Activated naive CD8-positive, alpha-beta T cell (primary cell): Measurements from ENCODE around the gene SH3BP1.

Source experiments
- H3K27ac Mint-ChIP-seq: one replicate; pipeline ENCODE4 v1.8.0; 2021; ENCODE audit warnings: mixed read lengths
- H3K27me3 Mint-ChIP-seq: one replicate; pipeline ENCODE4 v1.8.0; 2021; ENCODE audit warnings: mixed read lengths
- H3K36me3 Mint-ChIP-seq: one replicate; pipeline ENCODE4 v1.8.0; 2021; ENCODE audit warnings: mixed read lengths
- H3K4me1 Mint-ChIP-seq: one replicate; pipeline ENCODE4 v1.8.0; 2021; ENCODE audit warnings: low read depth, mixed read lengths
- H3K4me3 Mint-ChIP-seq: one replicate; pipeline ENCODE4 v1.8.0; 2021; ENCODE audit warnings: mild to moderate bottlenecking, mixed read lengths
- H3K9me3 Mint-ChIP-seq: one replicate; pipeline ENCODE4 v1.8.0; 2021; ENCODE audit warnings: low read depth, mixed read lengths

SH3BP1 gene

GRCh38 chr22:37672206-37672919, 32.9 kb downstream of the SH3BP1 start:
- no peaks in the 10 kb centered on the region for H3K9me3 Mint-ChIP-seq
- peaks cover 54% of the 10 kb centered on the region for H3K4me1 Mint-ChIP-seq
- peak overlapping the region; percentile 72 for H3K27ac Mint-ChIP-seq
- H3K27me3 Mint-ChIP-seq, result no peaks in the 10 kb centered on the region
- H3K36me3 Mint-ChIP-seq, result no peaks in the 10 kb centered on the region
- H3K4me3 Mint-ChIP-seq, result peak overlapping the region; percentile 3

DNA sequence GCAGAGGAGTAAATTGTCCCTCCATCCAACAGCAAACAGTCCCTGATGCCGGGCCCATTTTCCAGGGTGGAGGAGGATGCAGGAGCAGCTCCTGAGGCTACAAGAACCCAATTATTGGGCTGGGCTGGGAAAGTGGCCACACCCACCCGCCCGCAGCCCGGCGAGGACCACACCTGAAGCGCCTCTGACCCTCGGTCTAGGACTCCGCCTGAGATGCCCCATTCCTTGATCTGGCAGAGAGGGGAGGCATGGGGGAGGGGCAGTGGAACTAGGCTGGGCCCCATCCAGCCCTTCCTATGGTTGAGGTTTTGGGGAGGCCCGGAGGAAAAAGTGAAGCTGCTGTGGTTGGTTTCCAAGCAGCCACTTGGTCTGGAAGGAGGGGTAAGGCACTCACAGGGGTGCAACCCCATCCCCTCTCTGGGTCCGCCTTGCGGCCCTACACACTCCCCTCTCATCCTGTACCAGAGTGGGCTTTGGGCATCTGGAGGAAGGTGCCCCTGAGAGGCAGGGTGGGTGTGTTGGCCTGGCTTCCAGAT, 33.5 kb downstream of the SH3BP1 start:
- Mint-ChIP-seq H3K27ac (no peak overlapping the region), H3K27me3 (no peaks in the 10 kb centered on the region), H3K36me3 (no peaks in the 10 kb centered on the region), H3K9me3 (no peaks in the 10 kb centered on the region), H3K4me3 (no peak overlapping the region), H3K4me1 (peaks cover 58% of the 10 kb centered on the region)

DNA sequence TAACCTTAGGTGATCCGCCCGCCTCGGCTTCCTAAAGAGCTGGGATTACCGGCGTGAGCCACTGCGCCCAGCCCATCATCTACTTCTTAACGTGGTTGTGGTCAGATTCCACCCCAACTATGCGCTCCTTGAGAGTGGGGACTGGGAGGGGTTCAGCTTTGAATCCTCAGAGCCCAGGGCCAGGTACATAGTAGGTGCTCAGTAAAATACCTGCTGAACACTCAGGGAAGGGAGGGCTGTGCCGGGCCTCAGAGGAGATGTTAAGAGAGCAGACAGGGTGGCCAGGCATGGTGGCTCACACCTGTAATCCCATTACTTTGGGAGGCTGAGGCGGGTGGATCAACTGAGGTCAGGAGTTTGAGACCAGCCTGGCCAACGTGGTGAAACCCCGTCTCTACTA, 34.8 kb downstream of the SH3BP1 start:
- Mint-ChIP-seq H3K27me3 (no peaks in the 10 kb centered on the region), H3K4me3 (peak overlapping the region; percentile 44), H3K4me1 (peaks cover 59% of the 10 kb centered on the region), H3K27ac (peak overlapping the region; percentile 54), H3K36me3 (no peaks in the 10 kb centered on the region), H3K9me3 (no peaks in the 10 kb centered on the region)

- no peaks in the 10 kb centered on the region for H3K9me3 Mint-ChIP-seq
- H3K27me3 Mint-ChIP-seq, result no peaks in the 10 kb centered on the region
- H3K36me3 Mint-ChIP-seq, result no peaks in the 10 kb centered on the region
- peak within 1 kb of the TSS; percentile 86 for H3K4me3 Mint-ChIP-seq
- H3K4me1 Mint-ChIP-seq, result peaks cover 60% of the 10 kb centered on the region
- peak within 1 kb of the TSS; percentile 91 for H3K27ac Mint-ChIP-seq
Measured at GRCh38 chr22:37674951-37675929, 35.8 kb downstream of the SH3BP1 start, which contains the start of gene LGALS1. Gene LGALS1 (plus strand): TSS chr22:37675636. CDS start chr22:37675703, 67 bp downstream.

- H3K36me3 Mint-ChIP-seq, result no peaks in the 10 kb centered on the region
- peaks cover 57% of the 10 kb centered on the region for H3K4me1 Mint-ChIP-seq
Measured at GRCh38 chr22:37675930-37676735, 36.7 kb downstream of the SH3BP1 start.

DNA sequence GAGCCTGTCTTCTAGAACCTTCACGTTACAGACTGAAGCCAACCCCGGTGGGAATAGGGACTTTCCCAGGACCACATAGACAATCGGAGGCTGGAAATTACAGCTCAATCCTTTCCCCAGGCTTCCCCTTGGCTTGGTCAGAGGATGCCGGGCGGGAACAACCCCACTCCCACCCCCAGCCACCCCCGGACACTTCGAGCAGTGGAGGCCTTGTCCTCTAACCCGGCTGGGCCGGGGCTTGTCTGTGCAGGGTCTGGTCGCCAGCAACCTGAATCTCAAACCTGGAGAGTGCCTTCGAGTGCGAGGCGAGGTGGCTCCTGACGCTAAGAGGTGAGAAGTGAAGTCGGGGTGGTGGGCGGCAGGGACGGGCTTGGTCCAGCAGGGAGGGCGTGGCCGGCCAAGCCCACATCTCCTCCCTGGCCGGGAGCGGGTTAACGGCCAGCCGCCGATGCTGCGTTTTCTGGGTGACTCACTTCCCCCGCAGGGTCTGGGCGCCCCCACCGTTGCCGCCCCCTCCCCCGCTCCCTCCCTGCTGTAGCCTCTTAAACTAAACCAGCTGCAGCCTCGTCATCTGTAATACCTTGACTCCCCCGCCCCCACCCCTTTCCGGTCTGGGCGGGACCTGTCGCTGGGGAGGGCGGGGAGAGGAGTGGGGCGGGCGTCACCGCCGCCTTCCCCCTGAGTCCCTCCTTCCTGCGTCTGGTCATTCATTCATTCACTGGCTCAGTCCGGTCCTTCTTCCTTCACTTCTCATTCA, 37.4 kb downstream of the SH3BP1 start:
- Mint-ChIP-seq H3K36me3 (no peaks in the 10 kb centered on the region), H3K4me3 (peak overlapping the region; percentile 86), H3K27me3 (no peaks in the 10 kb centered on the region), H3K4me1 (peaks cover 56% of the 10 kb centered on the region), H3K27ac (peak overlapping the region; percentile 93), H3K9me3 (no peaks in the 10 kb centered on the region)

More at GRCh38 chr22:37675930-37676735, 36.7 kb downstream of the SH3BP1 start:
- peak overlapping the region; percentile 91 for H3K27ac Mint-ChIP-seq
- H3K9me3 Mint-ChIP-seq, result no peaks in the 10 kb centered on the region
- H3K4me3 Mint-ChIP-seq, result peak overlapping the region; percentile 86
- H3K27me3 Mint-ChIP-seq, result no peaks in the 10 kb centered on the region

- no peaks in the 10 kb centered on the region for H3K9me3 Mint-ChIP-seq
- H3K4me1 Mint-ChIP-seq, result peaks cover 50% of the 10 kb centered on the region
- H3K27me3 Mint-ChIP-seq, result no peaks in the 10 kb centered on the region
- no peaks in the 10 kb centered on the region for H3K36me3 Mint-ChIP-seq
- H3K27ac Mint-ChIP-seq, result peak overlapping the region; percentile 93
- H3K4me3 Mint-ChIP-seq, result peak overlapping the region; percentile 86
Measured at GRCh38 chr22:37677493-37677974, 38.1 kb downstream of the SH3BP1 start.

DNA sequence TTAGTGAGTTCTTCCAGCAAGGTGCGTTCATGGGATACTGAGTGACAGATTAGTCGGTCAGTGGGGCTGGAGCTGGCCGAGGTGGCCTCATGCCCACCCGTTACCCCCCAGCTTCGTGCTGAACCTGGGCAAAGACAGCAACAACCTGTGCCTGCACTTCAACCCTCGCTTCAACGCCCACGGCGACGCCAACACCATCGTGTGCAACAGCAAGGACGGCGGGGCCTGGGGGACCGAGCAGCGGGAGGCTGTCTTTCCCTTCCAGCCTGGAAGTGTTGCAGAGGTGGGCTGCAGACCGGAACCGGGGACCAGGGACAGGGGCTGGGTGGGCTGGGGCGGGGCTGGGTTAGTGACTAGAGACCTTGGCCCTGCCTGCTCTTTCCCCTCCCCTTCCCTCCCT, 38.9 kb downstream of the SH3BP1 start:
- Mint-ChIP-seq H3K27me3 (no peaks in the 10 kb centered on the region), H3K27ac (no peak overlapping the region), H3K36me3 (no peaks in the 10 kb centered on the region), H3K9me3 (no peaks in the 10 kb centered on the region), H3K4me3 (peak overlapping the region; percentile 76), H3K4me1 (peaks cover 43% of the 10 kb centered on the region)

DNA sequence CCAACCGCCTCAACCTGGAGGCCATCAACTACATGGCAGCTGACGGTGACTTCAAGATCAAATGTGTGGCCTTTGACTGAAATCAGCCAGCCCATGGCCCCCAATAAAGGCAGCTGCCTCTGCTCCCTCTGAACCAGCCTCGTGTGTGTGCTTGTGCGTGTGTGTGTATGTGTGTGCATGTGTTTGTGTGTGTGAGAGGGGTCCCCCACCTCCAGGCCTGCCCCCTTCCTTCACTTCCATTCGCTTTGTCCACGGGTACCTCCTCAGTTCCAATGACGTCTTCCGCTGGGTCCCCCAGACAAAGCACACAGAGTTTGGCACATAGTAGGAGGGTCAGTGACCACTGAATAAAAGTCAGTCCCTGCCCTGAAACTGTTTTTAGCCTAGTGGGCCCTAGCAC, 40.2 kb downstream of the SH3BP1 start:
- Mint-ChIP-seq H3K9me3 (no peaks in the 10 kb centered on the region), H3K27ac (peak overlapping the region; percentile 47), H3K4me1 (peaks cover 34% of the 10 kb centered on the region), H3K27me3 (no peaks in the 10 kb centered on the region), H3K4me3 (peak overlapping the region; percentile 17), H3K36me3 (no peaks in the 10 kb centered on the region)

- Mint-ChIP-seq H3K4me3 (no peak overlapping the region), H3K9me3 (no peaks in the 10 kb centered on the region), H3K4me1 (peaks cover 32% of the 10 kb centered on the region), H3K27ac (no peak overlapping the region), H3K27me3 (no peaks in the 10 kb centered on the region), H3K36me3 (no peaks in the 10 kb centered on the region)
Measured at GRCh38 chr22:37680191-37680851, 40.9 kb downstream of the SH3BP1 start.

DNA sequence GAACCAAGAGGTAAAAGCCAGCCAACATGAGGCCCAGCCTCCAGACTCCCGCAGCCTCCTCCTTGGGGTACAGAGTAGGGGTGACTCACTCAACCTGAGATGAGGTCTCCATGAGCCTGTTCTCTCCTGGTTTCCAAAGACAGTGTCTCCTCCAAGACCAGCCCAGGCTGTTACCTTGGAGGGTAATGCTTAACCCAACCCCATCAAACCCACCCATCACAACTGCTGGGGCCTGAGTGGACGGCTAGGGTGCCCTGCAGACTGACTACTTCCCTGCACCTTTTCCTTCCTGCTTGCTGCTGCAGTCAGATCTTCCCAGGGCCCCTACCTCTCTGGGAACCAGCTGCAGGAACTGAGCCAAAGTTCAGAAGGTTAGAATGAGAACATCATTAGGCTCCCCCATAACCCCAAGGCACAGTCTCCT, 41.5 kb downstream of the SH3BP1 start:
- peaks cover 26% of the 10 kb centered on the region for H3K4me1 Mint-ChIP-seq

DNA sequence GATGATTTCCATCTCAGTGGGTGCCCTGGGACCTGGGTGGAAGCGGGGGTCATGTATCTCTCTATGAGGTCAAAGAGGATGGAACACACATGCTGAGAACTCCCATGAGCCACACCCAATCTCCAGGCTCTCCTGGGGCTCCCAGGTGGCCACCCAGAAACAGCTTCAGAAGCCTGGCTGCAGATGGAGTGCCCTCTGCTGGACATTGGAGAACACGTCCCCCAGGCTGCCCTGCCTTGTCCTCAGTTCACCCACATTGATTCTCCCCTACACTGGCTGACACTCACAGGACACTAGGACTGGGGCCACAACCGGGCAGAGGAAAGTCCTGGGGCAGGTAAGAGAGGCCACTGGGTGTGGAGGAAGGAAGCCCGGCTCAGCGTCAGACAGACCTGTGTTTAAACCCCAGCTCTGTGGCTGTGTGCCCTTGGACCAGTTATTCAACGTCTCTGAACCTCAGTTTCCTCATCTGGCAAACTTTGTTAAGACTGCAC, 42.1 kb downstream of the SH3BP1 start:
- Mint-ChIP-seq H3K9me3 (no peaks in the 10 kb centered on the region), H3K36me3 (no peaks in the 10 kb centered on the region), H3K4me3 (no peak overlapping the region)

More for the DNA sequence above, 41.5 kb downstream of the SH3BP1 start:
- no peaks in the 10 kb centered on the region for H3K27me3 Mint-ChIP-seq
- no peak overlapping the region for H3K4me3 Mint-ChIP-seq
- no peaks in the 10 kb centered on the region for H3K9me3 Mint-ChIP-seq
- no peaks in the 10 kb centered on the region for H3K36me3 Mint-ChIP-seq
- no peak overlapping the region for H3K27ac Mint-ChIP-seq

More for the DNA sequence above, 42.1 kb downstream of the SH3BP1 start:
- Mint-ChIP-seq H3K27me3 (no peaks in the 10 kb centered on the region), H3K4me1 (peaks cover 24% of the 10 kb centered on the region), H3K27ac (no peak overlapping the region)
